Activated CD4-positive, alpha-beta T cell treated with anti-CD3 and anti-CD28 coated beads, Interleukin-2, amount 10 ng/mL, durations not matched to agents 24 days and 14 days (primary cell): ENCODE results near the gene TBX3. TPM values are rescaled to one million over a fixed set of nuclear protein-coding genes. Genes with fewer than 3 reads are reported as not detected.
A peak's percentile ranks its signal among the peaks of the same experiment; 100 is the strongest.
"Not testable (repeated sequence)": the region's sequence is repeated elsewhere in the genome, so short reads cannot be mapped to it uniquely, and the experiment has no call there.

Source experiments
- DNase-seq: peaks from one replicate; pipeline ENCODE4 v3.0.0; 2022
- H3K27ac Mint-ChIP-seq: one replicate; pipeline ENCODE4 v1.8.0; 2022; ENCODE audit warnings: mild to moderate bottlenecking, mixed read lengths
- H3K27me3 Mint-ChIP-seq: one replicate; pipeline ENCODE4 v1.8.0; 2022; ENCODE audit warnings: mixed read lengths
- H3K36me3 Mint-ChIP-seq: one replicate; pipeline ENCODE4 v1.8.0; 2022; ENCODE audit warnings: low read depth, mild to moderate bottlenecking, mixed read lengths
- H3K4me1 Mint-ChIP-seq: one replicate; pipeline ENCODE4 v1.8.0; 2021; ENCODE audit warnings: mixed read lengths
- H3K4me3 Mint-ChIP-seq: one replicate; pipeline ENCODE4 v1.8.0; 2022; ENCODE audit warnings: mild to moderate bottlenecking, moderate library complexity, mixed read lengths
- H3K9me3 Mint-ChIP-seq: one replicate; pipeline ENCODE4 v1.8.0; 2021; ENCODE audit warnings: mixed read lengths
- intact Hi-C: fragments of 100-400 bp; cut with micrococcal nuclease; formaldehyde crosslinking; loops from one replicate; pipeline ENCODE4 v1.15.1; 2023
- total RNA-seq: library from RNA; stranded (reverse); gene quantifications from 2 replicates; pipeline ENCODE4 v1.2.3, GENCODE V29; 2022

Gene TBX3
- not detected in 2 replicates for total RNA-seq

GRCh38 chr12:114684098-114684869 is at the start of gene TBX3:
Gene TBX3, minus strand, starts transcription at chr12:114684175. Its CDS starts 975 bp downstream, at chr12:114683200.
- peak within 1 kb of the TSS; percentile 81 for H3K27ac Mint-ChIP-seq
- intact Hi-C loops: loop anchor here (2.0 to 5.0 kb wide), 4 partner anchors 17 to 1212 kb away; partner anchors contain the start of gene LHX5
- H3K4me1 Mint-ChIP-seq: peaks cover 10% of the 10 kb centered on the region
- peak within 1 kb of the TSS; percentile 57 for H3K4me3 Mint-ChIP-seq
- peaks cover 91% of the 10 kb centered on the region for H3K27me3 Mint-ChIP-seq
- H3K9me3 Mint-ChIP-seq: peaks cover 15% of the 10 kb centered on the region
- peaks cover 8% of the 10 kb centered on the region for H3K36me3 Mint-ChIP-seq
- peak; percentile 73 for DNase-seq

GRCh38 chr12:114732426-114733030 is 48.6 kb upstream of the TBX3 start:
- intact Hi-C loops: no loop called here
- no peak for DNase-seq
- Mint-ChIP-seq H3K4me1 (no peaks in the 10 kb centered on the region), H3K27ac (no peak overlapping the region), H3K27me3 (peaks cover 22% of the 10 kb centered on the region), H3K9me3 (no peaks in the 10 kb centered on the region), H3K4me3 (no peak overlapping the region), H3K36me3 (no peaks in the 10 kb centered on the region)

- intact Hi-C loops: no loop called here
- Mint-ChIP-seq H3K4me1 (no peaks in the 10 kb centered on the region), H3K4me3 (no peak overlapping the region), H3K27me3 (peaks cover 8% of the 10 kb centered on the region), H3K9me3 (no peaks in the 10 kb centered on the region), H3K27ac (no peak overlapping the region), H3K36me3 (no peaks in the 10 kb centered on the region)
- no peak for DNase-seq
These were observed 45.8 kb upstream of the TBX3 start for GRCh38 chr12:114729731-114730130.

- Mint-ChIP-seq H3K4me1 (no peaks in the 10 kb centered on the region), H3K4me3 (no peak overlapping the region), H3K36me3 (no peaks in the 10 kb centered on the region), H3K9me3 (no peaks in the 10 kb centered on the region), H3K27me3 (no peaks in the 10 kb centered on the region), H3K27ac (no peak overlapping the region)
- intact Hi-C loops: no loop called here
- no peak for DNase-seq
These were observed 42.2 kb upstream of the TBX3 start for GRCh38 chr12:114726092-114726710.

GRCh38 chr12:114722176-114722575 is 38.2 kb upstream of the TBX3 start:
- H3K27ac Mint-ChIP-seq, H3K36me3 Mint-ChIP-seq: not testable (repeated sequence)

GRCh38 chr12:114721266-114721665 is 37.3 kb upstream of the TBX3 start:
- intact Hi-C loops: no loop called here
- H3K9me3 Mint-ChIP-seq: no peaks in the 10 kb centered on the region
- no peak overlapping the region for H3K4me3 Mint-ChIP-seq
- DNase-seq: no peak
- no peaks in the 10 kb centered on the region for H3K4me1 Mint-ChIP-seq
- no peaks in the 10 kb centered on the region for H3K36me3 Mint-ChIP-seq
- no peak overlapping the region for H3K27ac Mint-ChIP-seq
- no peaks in the 10 kb centered on the region for H3K27me3 Mint-ChIP-seq

More at GRCh38 chr12:114722176-114722575, 38.2 kb upstream of the TBX3 start:
- H3K4me3 Mint-ChIP-seq, H3K27me3 Mint-ChIP-seq, DNase-seq, H3K4me1 Mint-ChIP-seq, intact Hi-C loops, H3K9me3 Mint-ChIP-seq: not testable (repeated sequence)

GRCh38 chr12:114713466-114714215 is 29.7 kb upstream of the TBX3 start:
- H3K36me3 Mint-ChIP-seq: no peaks in the 10 kb centered on the region
- no peaks in the 10 kb centered on the region for H3K4me1 Mint-ChIP-seq
- intact Hi-C loops: no loop called here
- H3K9me3 Mint-ChIP-seq: peaks cover 4% of the 10 kb centered on the region
- H3K27ac Mint-ChIP-seq: no peak overlapping the region
- H3K27me3 Mint-ChIP-seq: no peaks in the 10 kb centered on the region
- no peak overlapping the region for H3K4me3 Mint-ChIP-seq
- no peak for DNase-seq

GRCh38 chr12:114711689-114712152 is 27.7 kb upstream of the TBX3 start:
- Mint-ChIP-seq H3K27me3 (no peaks in the 10 kb centered on the region), H3K4me3 (no peak overlapping the region), H3K36me3 (no peaks in the 10 kb centered on the region), H3K27ac (no peak overlapping the region), H3K9me3 (peaks cover 4% of the 10 kb centered on the region), H3K4me1 (no peaks in the 10 kb centered on the region)
- DNase-seq: no peak
- intact Hi-C loops: no loop called here

GRCh38 chr12:114710151-114710550 is 26.2 kb upstream of the TBX3 start:
- H3K4me3 Mint-ChIP-seq: no peak overlapping the region
- no peak for DNase-seq
- H3K27me3 Mint-ChIP-seq: no peaks in the 10 kb centered on the region
- no peaks in the 10 kb centered on the region for H3K4me1 Mint-ChIP-seq
- intact Hi-C loops: no loop called here
- peaks cover 4% of the 10 kb centered on the region for H3K9me3 Mint-ChIP-seq
- no peak overlapping the region for H3K27ac Mint-ChIP-seq
- no peaks in the 10 kb centered on the region for H3K36me3 Mint-ChIP-seq

GRCh38 chr12:114709112-114709511 is 25.1 kb upstream of the TBX3 start:
- H3K9me3 Mint-ChIP-seq: peaks cover 4% of the 10 kb centered on the region
- no peak overlapping the region for H3K4me3 Mint-ChIP-seq
- H3K27ac Mint-ChIP-seq: no peak overlapping the region
- no peak for DNase-seq
- peaks cover under 1% of the 10 kb centered on the region for H3K27me3 Mint-ChIP-seq
- no peaks in the 10 kb centered on the region for H3K4me1 Mint-ChIP-seq
- intact Hi-C loops: no loop called here
- no peaks in the 10 kb centered on the region for H3K36me3 Mint-ChIP-seq

- H3K27me3 Mint-ChIP-seq, H3K4me3 Mint-ChIP-seq, H3K4me1 Mint-ChIP-seq, H3K36me3 Mint-ChIP-seq, DNase-seq, H3K9me3 Mint-ChIP-seq, intact Hi-C loops, H3K27ac Mint-ChIP-seq: not testable (repeated sequence)
These were observed 24.6 kb upstream of the TBX3 start for GRCh38 chr12:114708598-114708997.

GRCh38 chr12:114704096-114704495 is 20.1 kb upstream of the TBX3 start:
- Mint-ChIP-seq H3K36me3 (no peaks in the 10 kb centered on the region), H3K4me1 (no peaks in the 10 kb centered on the region), H3K4me3 (no peak overlapping the region), H3K27me3 (peaks cover 40% of the 10 kb centered on the region), H3K9me3 (no peaks in the 10 kb centered on the region), H3K27ac (no peak overlapping the region)
- intact Hi-C loops: no loop called here
- DNase-seq: no peak

GRCh38 chr12:114703060-114703493 is 19.1 kb upstream of the TBX3 start:
- Mint-ChIP-seq H3K9me3 (no peaks in the 10 kb centered on the region), H3K4me1 (no peaks in the 10 kb centered on the region), H3K36me3 (no peaks in the 10 kb centered on the region), H3K4me3 (no peak overlapping the region), H3K27me3 (peaks cover 49% of the 10 kb centered on the region), H3K27ac (no peak overlapping the region)
- DNase-seq: no peak
- intact Hi-C loops: no loop called here
